Activated T-helper 2 cell treated with anti-CD3 and anti-CD28 coated beads, Interferon-gamma antibody, Interleukin-2, Interleukin-4, amounts not matched to agents 10 μg/mL and 5 μg/mL and 100 μg/mL, durations not matched to agents 14 hours and 24 hours and 36 hours (primary cell): ENCODE data around the gene HMGXB3. TPM values are rescaled to one million over a fixed set of nuclear protein-coding genes. Genes with fewer than 3 reads are reported as not detected.

Experiments
- DNase-seq: peaks from one replicate; pipeline ENCODE4 v3.0.0; 2021; ENCODE audit warnings: low spot score
- H3K27ac Mint-ChIP-seq: one replicate; pipeline ENCODE4 v1.8.0; 2021; ENCODE audit warnings: mixed read lengths
- H3K27me3 Mint-ChIP-seq: one replicate; pipeline ENCODE4 v1.8.0; 2021; ENCODE audit warnings: low read depth, mixed read lengths
- H3K36me3 Mint-ChIP-seq: one replicate; pipeline ENCODE4 v1.8.0; 2021; ENCODE audit warnings: low read depth, mixed read lengths
- H3K4me1 Mint-ChIP-seq: one replicate; pipeline ENCODE4 v1.8.0; 2021; ENCODE audit warnings: low read depth, mixed read lengths
- H3K4me3 Mint-ChIP-seq: one replicate; pipeline ENCODE4 v1.8.0; 2021; ENCODE audit warnings: low read depth, mild to moderate bottlenecking, moderate library complexity, mixed read lengths
- H3K9me3 Mint-ChIP-seq: one replicate; pipeline ENCODE4 v1.8.0; 2021; ENCODE audit warnings: mixed read lengths
- intact Hi-C: fragments of 100-400 bp; cut with micrococcal nuclease; formaldehyde crosslinking; loops from one replicate; pipeline ENCODE4 v1.15.1; 2023
- total RNA-seq: library from RNA; stranded (reverse); gene quantifications from 2 replicates; pipeline ENCODE4 v1.2.3, GENCODE V29; 2022

HMGXB3 gene
- total RNA-seq, 1 donor from 2014 or later: 39.6 TPM

GRCh38 chr5:150052226-150052955 is 51.9 kb downstream of the HMGXB3 start:
- no peaks in the 10 kb centered on the region for H3K27me3 Mint-ChIP-seq
- DNase-seq: no peak
- peaks cover 72% of the 10 kb centered on the region for H3K36me3 Mint-ChIP-seq
- no peaks in the 10 kb centered on the region for H3K9me3 Mint-ChIP-seq
- peak overlapping the region; percentile 85 for H3K27ac Mint-ChIP-seq
- intact Hi-C loops: no loop called here
- no peak overlapping the region for H3K4me3 Mint-ChIP-seq
- peaks cover 9% of the 10 kb centered on the region for H3K4me1 Mint-ChIP-seq

GRCh38 chr5:150052956-150053712 is 52.6 kb downstream of the HMGXB3 start:
- intact Hi-C loops: no loop called here
- DNase-seq: no peak
- peak overlapping the region; percentile 85 for H3K27ac Mint-ChIP-seq

GRCh38 chr5:150053713-150054392 is 53.3 kb downstream of the HMGXB3 start:
- intact Hi-C loops: no loop called here
- no peaks in the 10 kb centered on the region for H3K27me3 Mint-ChIP-seq
- DNase-seq: no peak
- peaks cover 14% of the 10 kb centered on the region for H3K4me1 Mint-ChIP-seq
- peak overlapping the region; percentile 85 for H3K27ac Mint-ChIP-seq
- no peaks in the 10 kb centered on the region for H3K9me3 Mint-ChIP-seq
- H3K36me3 Mint-ChIP-seq: peaks cover 59% of the 10 kb centered on the region
- no peak overlapping the region for H3K4me3 Mint-ChIP-seq

More at GRCh38 chr5:150052956-150053712, 52.6 kb downstream of the HMGXB3 start:
- H3K27me3 Mint-ChIP-seq: no peaks in the 10 kb centered on the region
- H3K36me3 Mint-ChIP-seq: peaks cover 66% of the 10 kb centered on the region
- no peaks in the 10 kb centered on the region for H3K9me3 Mint-ChIP-seq
- H3K4me3 Mint-ChIP-seq: no peak overlapping the region
- H3K4me1 Mint-ChIP-seq: peaks cover 9% of the 10 kb centered on the region

- no peak for DNase-seq
- no peaks in the 10 kb centered on the region for H3K27me3 Mint-ChIP-seq
- no peak overlapping the region for H3K4me3 Mint-ChIP-seq
- peaks cover 52% of the 10 kb centered on the region for H3K36me3 Mint-ChIP-seq
- H3K9me3 Mint-ChIP-seq: no peaks in the 10 kb centered on the region
- no peak overlapping the region for H3K27ac Mint-ChIP-seq
- intact Hi-C loops: no loop called here
- peaks cover 14% of the 10 kb centered on the region for H3K4me1 Mint-ChIP-seq
Measured at GRCh38 chr5:150054569-150054968, 54.0 kb downstream of the HMGXB3 start.

GRCh38 chr5:150055326-150056074 is 55.0 kb downstream of the HMGXB3 start:
- Mint-ChIP-seq H3K4me1 (peaks cover 14% of the 10 kb centered on the region), H3K36me3 (peaks cover 43% of the 10 kb centered on the region), H3K4me3 (no peak overlapping the region), H3K9me3 (no peaks in the 10 kb centered on the region), H3K27me3 (no peaks in the 10 kb centered on the region), H3K27ac (no peak overlapping the region)
- no peak for DNase-seq
- intact Hi-C loops: no loop called here

GRCh38 chr5:150056075-150056443 is 55.5 kb downstream of the HMGXB3 start:
- intact Hi-C loops: no loop called here
- H3K9me3 Mint-ChIP-seq: no peaks in the 10 kb centered on the region
- peaks cover 37% of the 10 kb centered on the region for H3K36me3 Mint-ChIP-seq
- H3K27ac Mint-ChIP-seq: no peak overlapping the region
- no peaks in the 10 kb centered on the region for H3K27me3 Mint-ChIP-seq
- DNase-seq: no peak
- no peak overlapping the region for H3K4me3 Mint-ChIP-seq
- H3K4me1 Mint-ChIP-seq: peaks cover 14% of the 10 kb centered on the region

- H3K4me3 Mint-ChIP-seq: no peak overlapping the region
- H3K36me3 Mint-ChIP-seq: peaks cover 30% of the 10 kb centered on the region
- no peak overlapping the region for H3K27ac Mint-ChIP-seq
- peaks cover 14% of the 10 kb centered on the region for H3K4me1 Mint-ChIP-seq
- no peak for DNase-seq
- intact Hi-C loops: no loop called here
- H3K27me3 Mint-ChIP-seq: no peaks in the 10 kb centered on the region
- H3K9me3 Mint-ChIP-seq: no peaks in the 10 kb centered on the region
Measured at GRCh38 chr5:150057052-150057451, 56.5 kb downstream of the HMGXB3 start.

GRCh38 chr5:150057511-150057910 is 57.0 kb downstream of the HMGXB3 start:
- Mint-ChIP-seq H3K9me3 (no peaks in the 10 kb centered on the region), H3K4me1 (peaks cover 14% of the 10 kb centered on the region), H3K36me3 (peaks cover 26% of the 10 kb centered on the region), H3K27ac (no peak overlapping the region), H3K4me3 (no peak overlapping the region), H3K27me3 (no peaks in the 10 kb centered on the region)
- intact Hi-C loops: no loop called here
- DNase-seq: no peak

- H3K27ac Mint-ChIP-seq: no peak overlapping the region
- H3K9me3 Mint-ChIP-seq: no peaks in the 10 kb centered on the region
- H3K4me1 Mint-ChIP-seq: peaks cover 9% of the 10 kb centered on the region
- peaks cover 21% of the 10 kb centered on the region for H3K36me3 Mint-ChIP-seq
- no peaks in the 10 kb centered on the region for H3K27me3 Mint-ChIP-seq
- intact Hi-C loops: no loop called here
- no peak overlapping the region for H3K4me3 Mint-ChIP-seq
- DNase-seq: no peak
Measured at GRCh38 chr5:150057996-150058395, 57.5 kb downstream of the HMGXB3 start.

- DNase-seq: no peak
- Mint-ChIP-seq H3K27ac (peak overlapping the region; percentile 37), H3K36me3 (peaks cover 16% of the 10 kb centered on the region), H3K4me1 (peaks cover 4% of the 10 kb centered on the region), H3K9me3 (no peaks in the 10 kb centered on the region), H3K27me3 (peaks cover 1% of the 10 kb centered on the region), H3K4me3 (no peak overlapping the region)
- intact Hi-C loops: no loop called here
Measured at GRCh38 chr5:150058480-150059126, 58.1 kb downstream of the HMGXB3 start.

- intact Hi-C loops: no loop called here
- H3K27ac Mint-ChIP-seq: no peak overlapping the region
Measured at GRCh38 chr5:150059623-150060022, 59.1 kb downstream of the HMGXB3 start.

GRCh38 chr5:150060471-150060870 is 59.9 kb downstream of the HMGXB3 start:
- peaks cover 5% of the 10 kb centered on the region for H3K4me1 Mint-ChIP-seq
- intact Hi-C loops: no loop called here
- H3K36me3 Mint-ChIP-seq: peaks cover 1% of the 10 kb centered on the region
- no peaks in the 10 kb centered on the region for H3K9me3 Mint-ChIP-seq
- H3K27ac Mint-ChIP-seq: no peak overlapping the region
- peaks cover 1% of the 10 kb centered on the region for H3K27me3 Mint-ChIP-seq
- DNase-seq: no peak
- no peak overlapping the region for H3K4me3 Mint-ChIP-seq

More at GRCh38 chr5:150059623-150060022, 59.1 kb downstream of the HMGXB3 start:
- DNase-seq: no peak
- Mint-ChIP-seq H3K27me3 (peaks cover 1% of the 10 kb centered on the region), H3K9me3 (no peaks in the 10 kb centered on the region), H3K4me1 (peaks cover 4% of the 10 kb centered on the region), H3K4me3 (no peak overlapping the region), H3K36me3 (peaks cover 6% of the 10 kb centered on the region)
